HepG2 (cell line): ENCODE results near the gene DDAH2. TPM values are rescaled to one million over a fixed set of nuclear protein-coding genes. Genes with fewer than 3 reads are reported as not detected.

Experiments
- ASH2L ChIP-seq: fragments of 300-600, 200-600 bp; sonication (generic); IDR thresholded peaks from 2 replicates; pipeline ENCODE4 v1.7.0; 2017; ENCODE audit warnings: low read depth, mild to moderate bottlenecking, moderate library complexity, mixed read lengths, low read length; ENCODE audit not compliant: insufficient read length
- CBX2 ChIP-seq, 2 experiments: fragments of 200-600 bp in 1 of 2; sonication (generic); formaldehyde crosslinking in 1 of 2; IDR thresholded peaks; 2 replicates each; pipeline versions ENCODE4 v1.7.0 to v1.8.1; 2018 to 2022; ENCODE audit warnings: low read depth in 2 of 2, low read length in 1 of 2, mild to moderate bottlenecking in 1 of 2, missing genetic modification reagents in 1 of 2
- CCDC6 ChIP-seq: sonication (generic); formaldehyde crosslinking; IDR thresholded peaks from 2 replicates; pipeline ENCODE4 v1.8.1; 2022; ENCODE audit warnings: mild to moderate bottlenecking, missing genetic modification reagents, moderate library complexity
- KLF12 ChIP-seq: sonication (generic); formaldehyde crosslinking; IDR thresholded peaks from 2 replicates; pipeline ENCODE4 v1.4.0; 2020; ENCODE audit warnings: missing genetic modification reagents, borderline replicate concordance
- KLF6 ChIP-seq: IDR thresholded peaks from 2 replicates; pipeline ENCODE4 v1.8.0; 2016; ENCODE audit warnings: missing biosample characterization, missing genetic modification reagents
- KMT2B ChIP-seq: IDR thresholded peaks from 2 replicates; pipeline ENCODE4 v1.6.1; 2016; ENCODE audit warnings: missing genetic modification reagents, missing compliant biosample characterization
- LCORL ChIP-seq, 2 experiments: fragments of 450-650 bp in 1 of 2; sonication (generic) in 1 of 2; formaldehyde crosslinking in 1 of 2; IDR thresholded peaks; 2 replicates each; pipeline versions ENCODE4 v1.5.0 to v1.6.1; 2017 to 2020; ENCODE audit warnings: antibody characterized with exemption in 1 of 2, missing genetic modification reagents in 1 of 2
- MTA3 ChIP-seq: sonication (generic); formaldehyde crosslinking; IDR thresholded peaks from 2 replicates; pipeline ENCODE4 v1.4.0; 2020; ENCODE audit warnings: missing genetic modification reagents
- SMAD9 ChIP-seq: sonication (generic); formaldehyde crosslinking; IDR thresholded peaks from 2 replicates; pipeline ENCODE4 v1.5.1; 2020; ENCODE audit warnings: mild to moderate bottlenecking, missing genetic modification reagents
- STAT5B ChIP-seq: sonication (generic); formaldehyde crosslinking; IDR thresholded peaks from 2 replicates; pipeline ENCODE4 v1.4.0; 2020; ENCODE audit warnings: missing genetic modification reagents
- ZBTB7A ChIP-seq: sonication (generic); formaldehyde crosslinking; IDR thresholded peaks from 2 replicates; pipeline ENCODE4 v1.8.0; 2022; ENCODE audit warnings: mild to moderate bottlenecking, missing genetic modification reagents
- ZFP90 ChIP-seq: sonication (generic); formaldehyde crosslinking; IDR thresholded peaks from 2 replicates; pipeline ENCODE4 v1.8.0; 2022; ENCODE audit warnings: missing genetic modification reagents, mild to moderate bottlenecking, inconsistent platforms, borderline replicate concordance
- ZNF138 ChIP-seq: sonication (generic); formaldehyde crosslinking; IDR thresholded peaks from 2 replicates; pipeline ENCODE4 v1.5.0; 2020; ENCODE audit warnings: mild to moderate bottlenecking, low read depth, missing genetic modification reagents
- ZNF441 ChIP-seq: sonication (generic); formaldehyde crosslinking; IDR thresholded peaks from 2 replicates; pipeline ENCODE4 v1.7.0; 2021; ENCODE audit warnings: missing genetic modification reagents, borderline replicate concordance
- ZNF451 ChIP-seq: sonication (generic); formaldehyde crosslinking; IDR thresholded peaks from 2 replicates; pipeline ENCODE4 v1.5.0; 2020; ENCODE audit warnings: mild to moderate bottlenecking, missing genetic modification reagents
- ZNF547 ChIP-seq: sonication (generic); formaldehyde crosslinking; IDR thresholded peaks from 2 replicates; pipeline ENCODE4 v1.5.1; 2020; ENCODE audit warnings: mild to moderate bottlenecking, missing genetic modification reagents
- ZSCAN25 ChIP-seq: sonication (generic); formaldehyde crosslinking; IDR thresholded peaks from 2 replicates; pipeline ENCODE4 v1.8.0; 2022; ENCODE audit warnings: mild to moderate bottlenecking, missing genetic modification reagents
- polyA plus RNA-seq, 8 experiments: library from polyadenylated mRNA; depleted of rRNA in 3 of 8; stranded (reverse) in 7 of 8; unstranded in 1 of 8; fragments of >200 nt; fragmentation: Illumina TruSeq in 4 of 8; extraction: Trizol in 4 of 8; gene quantifications; 2 replicates each; pipeline versions ENCODE4 v1.2.1 to v1.2.3, GENCODE V29; 2011 to 2016; ENCODE audit warnings: low read depth in 4 of 8, missing spikeins in 1 of 8, mixed read lengths in 1 of 8; ENCODE audit not compliant: insufficient read depth in 1 of 8
- total RNA-seq, 5 experiments: library from RNA; depleted of rRNA; stranded (reverse); fragments of >200 nt; fragmentation: Illumina TruSeq; extraction: Trizol; gene quantifications; 2 replicates each; pipeline ENCODE4 v1.2.3, GENCODE V29; 2016; ENCODE audit warnings: low read depth in 1 of 5
- TF ChIP-seq, protein P1 (sequence below): IDR thresholded peaks from 2 replicates; pipeline ENCODE4 v1.4.0; 2020; ENCODE audit warnings: mild to moderate bottlenecking, missing genetic modification reagents
- TF ChIP-seq, protein P2 (sequence below): IDR thresholded peaks from 2 replicates; pipeline ENCODE4 v1.6.1; 2016; ENCODE audit warnings: missing biosample characterization, missing genetic modification reagents, low read depth
- TF ChIP-seq, protein P3 (sequence below): sonication (generic); formaldehyde crosslinking; IDR thresholded peaks from 2 replicates; pipeline ENCODE4 v1.8.0; 2022; ENCODE audit warnings: mild to moderate bottlenecking, missing genetic modification reagents, moderate library complexity
- TF ChIP-seq, protein P4 (sequence below): sonication (generic); formaldehyde crosslinking; IDR thresholded peaks from 2 replicates; pipeline ENCODE4 v1.9.0; 2021; ENCODE audit warnings: missing genetic modification reagents, mild to moderate bottlenecking, borderline replicate concordance

The DDAH2 gene
- total and polyA plus RNA-seq, 2 of the 13 experiments (the other 11 are each of a cell fraction or from before 2014, with no cell fraction given): 16.4 to 21.1 TPM

DNA sequence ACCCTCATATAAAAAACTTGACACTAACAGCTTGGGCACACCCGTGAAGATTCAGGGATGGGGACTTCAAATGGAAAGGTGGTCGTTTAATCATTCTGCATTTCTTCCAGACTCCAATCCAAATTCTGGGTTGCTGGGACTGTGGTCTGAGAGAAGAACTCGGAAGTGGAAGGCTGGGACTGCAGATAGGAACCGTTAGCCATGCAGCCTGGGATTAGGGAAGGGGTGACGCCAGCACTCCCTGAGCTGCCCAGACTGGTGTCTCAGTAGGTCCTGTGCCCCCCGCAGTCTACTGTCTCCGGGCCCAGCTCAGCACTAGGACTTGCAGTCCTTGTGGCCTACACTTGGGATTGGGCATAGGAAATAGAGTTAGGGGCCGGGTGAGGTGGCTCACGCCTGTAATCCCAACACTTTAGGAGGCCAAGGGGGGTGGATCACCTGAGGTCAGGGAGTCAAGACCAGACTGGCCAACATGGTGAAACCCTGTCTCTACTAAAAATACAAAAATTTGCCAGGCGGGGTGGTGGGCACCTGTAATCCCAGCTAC lies 7.7 kb upstream of the DDAH2 start (continued):
- TF ChIP-seq ZNF547 (CRISPR knock-in tag) (no peak), LCORL (IDR thresholded peaks at IDR 0.05) (no peak), LCORL (CRISPR knock-in tag; IDR thresholded peaks at IDR 0.05) (0 out of 2 replicates have a peak, but pooled peaks have one; percentile 2), ZNF138 (CRISPR knock-in tag) (no peak), MTA3 (CRISPR knock-in tag) (no peak), CBX2 (IDR thresholded peaks at IDR 0.05; ENCODE audit: low read depth, low read length) (no peak), CBX2 (CRISPR knock-in tag; IDR thresholded peaks at IDR 0.05; ENCODE audit: low read depth) (0 out of 2 replicates have a peak, but pooled peaks have one; percentile 10), KMT2B (CRISPR knock-in tag) (0 out of 2 replicates have a peak, but pooled peaks have one; percentile 5), SMAD9 (CRISPR knock-in tag) (peak; percentile 36; the same call in 1 of the 2 replicates), ZNF441 (CRISPR knock-in tag) (peak; percentile 6; the same call in 1 of the 2 replicates), ZSCAN25 (CRISPR knock-in tag) (0 out of 2 replicates have a peak, but pooled peaks have one; percentile 69), ZBTB7A (CRISPR knock-in tag) (peak; percentile 60; the same call in 1 of the 2 replicates), ZFP90 (CRISPR knock-in tag) (0 out of 2 replicates have a peak, but pooled peaks have one; percentile 11), STAT5B (CRISPR knock-in tag) (0 out of 2 replicates have a peak, but pooled peaks have one; percentile 8), ASH2L (peak; percentile 20), KLF6 (CRISPR knock-in tag) (no peak), KLF12 (CRISPR knock-in tag) (0 out of 2 replicates have a peak, but pooled peaks have one; percentile 3), ZNF451 (CRISPR knock-in tag) (no peak), CCDC6 (CRISPR knock-in tag) (peak; percentile 15; the same call in 1 of the 2 replicates)
- TF ChIP-seq, protein P1, sequence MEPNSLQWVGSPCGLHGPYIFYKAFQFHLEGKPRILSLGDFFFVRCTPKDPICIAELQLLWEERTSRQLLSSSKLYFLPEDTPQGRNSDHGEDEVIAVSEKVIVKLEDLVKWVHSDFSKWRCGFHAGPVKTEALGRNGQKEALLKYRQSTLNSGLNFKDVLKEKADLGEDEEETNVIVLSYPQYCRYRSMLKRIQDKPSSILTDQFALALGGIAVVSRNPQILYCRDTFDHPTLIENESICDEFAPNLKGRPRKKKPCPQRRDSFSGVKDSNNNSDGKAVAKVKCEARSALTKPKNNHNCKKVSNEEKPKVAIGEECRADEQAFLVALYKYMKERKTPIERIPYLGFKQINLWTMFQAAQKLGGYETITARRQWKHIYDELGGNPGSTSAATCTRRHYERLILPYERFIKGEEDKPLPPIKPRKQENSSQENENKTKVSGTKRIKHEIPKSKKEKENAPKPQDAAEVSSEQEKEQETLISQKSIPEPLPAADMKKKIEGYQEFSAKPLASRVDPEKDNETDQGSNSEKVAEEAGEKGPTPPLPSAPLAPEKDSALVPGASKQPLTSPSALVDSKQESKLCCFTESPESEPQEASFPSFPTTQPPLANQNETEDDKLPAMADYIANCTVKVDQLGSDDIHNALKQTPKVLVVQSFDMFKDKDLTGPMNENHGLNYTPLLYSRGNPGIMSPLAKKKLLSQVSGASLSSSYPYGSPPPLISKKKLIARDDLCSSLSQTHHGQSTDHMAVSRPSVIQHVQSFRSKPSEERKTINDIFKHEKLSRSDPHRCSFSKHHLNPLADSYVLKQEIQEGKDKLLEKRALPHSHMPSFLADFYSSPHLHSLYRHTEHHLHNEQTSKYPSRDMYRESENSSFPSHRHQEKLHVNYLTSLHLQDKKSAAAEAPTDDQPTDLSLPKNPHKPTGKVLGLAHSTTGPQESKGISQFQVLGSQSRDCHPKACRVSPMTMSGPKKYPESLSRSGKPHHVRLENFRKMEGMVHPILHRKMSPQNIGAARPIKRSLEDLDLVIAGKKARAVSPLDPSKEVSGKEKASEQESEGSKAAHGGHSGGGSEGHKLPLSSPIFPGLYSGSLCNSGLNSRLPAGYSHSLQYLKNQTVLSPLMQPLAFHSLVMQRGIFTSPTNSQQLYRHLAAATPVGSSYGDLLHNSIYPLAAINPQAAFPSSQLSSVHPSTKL: no peak
- TF ChIP-seq, protein P2, sequence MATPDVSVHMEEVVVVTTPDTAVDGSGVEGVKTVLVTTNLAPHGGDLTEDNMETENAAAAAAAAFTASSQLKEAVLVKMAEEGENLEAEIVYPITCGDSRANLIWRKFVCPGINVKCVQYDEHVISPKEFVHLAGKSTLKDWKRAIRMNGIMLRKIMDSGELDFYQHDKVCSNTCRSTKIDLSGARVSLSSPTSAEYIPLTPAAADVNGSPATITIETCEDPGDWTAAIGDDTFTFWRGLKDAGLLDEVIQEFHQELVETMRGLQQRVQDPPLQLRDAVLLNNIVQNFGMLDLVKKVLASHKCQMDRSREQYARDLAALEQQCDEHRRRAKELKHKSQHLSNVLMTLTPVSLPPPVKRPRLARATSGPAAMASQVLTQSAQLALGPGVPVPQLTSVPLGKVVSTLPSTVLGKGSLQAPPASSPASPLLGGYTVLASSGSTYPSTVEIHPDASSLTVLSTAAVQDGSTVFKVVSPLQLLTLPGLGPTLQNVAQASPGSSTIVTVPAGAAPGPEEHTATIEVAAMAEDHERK (CRISPR knock-in tag): 0 out of 2 replicates have a peak, but pooled peaks have one; percentile 15
- TF ChIP-seq, protein P3, sequence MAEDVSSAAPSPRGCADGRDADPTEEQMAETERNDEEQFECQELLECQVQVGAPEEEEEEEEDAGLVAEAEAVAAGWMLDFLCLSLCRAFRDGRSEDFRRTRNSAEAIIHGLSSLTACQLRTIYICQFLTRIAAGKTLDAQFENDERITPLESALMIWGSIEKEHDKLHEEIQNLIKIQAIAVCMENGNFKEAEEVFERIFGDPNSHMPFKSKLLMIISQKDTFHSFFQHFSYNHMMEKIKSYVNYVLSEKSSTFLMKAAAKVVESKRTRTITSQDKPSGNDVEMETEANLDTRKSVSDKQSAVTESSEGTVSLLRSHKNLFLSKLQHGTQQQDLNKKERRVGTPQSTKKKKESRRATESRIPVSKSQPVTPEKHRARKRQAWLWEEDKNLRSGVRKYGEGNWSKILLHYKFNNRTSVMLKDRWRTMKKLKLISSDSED (CRISPR knock-in tag): 0 out of 2 replicates have a peak, but pooled peaks have one; percentile 24
- TF ChIP-seq, protein P4, sequence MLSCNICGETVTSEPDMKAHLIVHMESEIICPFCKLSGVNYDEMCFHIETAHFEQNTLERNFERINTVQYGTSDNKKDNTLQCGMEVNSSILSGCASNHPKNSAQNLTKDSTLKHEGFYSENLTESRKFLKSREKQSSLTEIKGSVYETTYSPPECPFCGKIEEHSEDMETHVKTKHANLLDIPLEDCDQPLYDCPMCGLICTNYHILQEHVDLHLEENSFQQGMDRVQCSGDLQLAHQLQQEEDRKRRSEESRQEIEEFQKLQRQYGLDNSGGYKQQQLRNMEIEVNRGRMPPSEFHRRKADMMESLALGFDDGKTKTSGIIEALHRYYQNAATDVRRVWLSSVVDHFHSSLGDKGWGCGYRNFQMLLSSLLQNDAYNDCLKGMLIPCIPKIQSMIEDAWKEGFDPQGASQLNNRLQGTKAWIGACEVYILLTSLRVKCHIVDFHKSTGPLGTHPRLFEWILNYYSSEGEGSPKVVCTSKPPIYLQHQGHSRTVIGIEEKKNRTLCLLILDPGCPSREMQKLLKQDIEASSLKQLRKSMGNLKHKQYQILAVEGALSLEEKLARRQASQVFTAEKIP (CRISPR knock-in tag): no peak
